Measurements from ENCODE around the gene TBC1D3B.
"Not testable (repeated sequence)": the region's sequence is repeated elsewhere in the genome, so short reads cannot be mapped to it uniquely, and the experiment has no call there.

The TBC1D3B gene

GRCh38 chr17:36127199-36127893 lies 49.1 kb downstream of the TBC1D3B start:
- H3K4me1 ChIP-seq (ENCODE audit: control insufficient read depth in 1 of 2, insufficient read depth in 1 of 2, low read depth in 1 of 2, low read length in 1 of 2): peaks cover 8 to 14% of the 10 kb centered on the region in 2 experiments
- H3K27me3 ChIP-seq: no peaks in the 10 kb centered on the region
- TF ChIP-seq CTCF (IDR thresholded peaks at IDR 0.05): no peak
- H3K27ac ChIP-seq: no peak overlapping the region
- peaks cover 10% of the 10 kb centered on the region for H3K9me3 ChIP-seq
- no peaks in the 10 kb centered on the region for H3K36me3 ChIP-seq
- H3K4me3 ChIP-seq (ENCODE audit: low read depth in 1 of 2, low read length in 1 of 2): no peak overlapping the region

GRCh38 chr17:36124879-36125824 lies 51.3 kb downstream of the TBC1D3B start:
- Histone ChIP-seq H3K9me3 (peaks cover 10% of the 10 kb centered on the region), H3K27me3 (no peaks in the 10 kb centered on the region), H3K4me1 (ENCODE audit: control insufficient read depth in 1 of 2, insufficient read depth in 1 of 2, low read depth in 1 of 2, low read length in 1 of 2) (no peaks in the 10 kb centered on the region), H3K36me3 (no peaks in the 10 kb centered on the region), H3K27ac (no peak overlapping the region), H3K4me3 (ENCODE audit: low read depth in 1 of 2, low read length in 1 of 2) (no peak overlapping the region)
- no peak for TF ChIP-seq CTCF (IDR thresholded peaks at IDR 0.05)

GRCh38 chr17:36123431-36123830 lies 53.0 kb downstream of the TBC1D3B start:
- no peak overlapping the region for H3K27ac ChIP-seq
- no peaks in the 10 kb centered on the region for H3K27me3 ChIP-seq
- no peaks in the 10 kb centered on the region for H3K36me3 ChIP-seq
- no peak overlapping the region for H3K4me3 ChIP-seq (ENCODE audit: low read depth in 1 of 2, low read length in 1 of 2)
- H3K9me3 ChIP-seq: peaks cover 10% of the 10 kb centered on the region
- H3K4me1 ChIP-seq (ENCODE audit: control insufficient read depth in 1 of 2, insufficient read depth in 1 of 2, low read depth in 1 of 2, low read length in 1 of 2): no peaks in the 10 kb centered on the region
- TF ChIP-seq CTCF (IDR thresholded peaks at IDR 0.05): no peak

DNA sequence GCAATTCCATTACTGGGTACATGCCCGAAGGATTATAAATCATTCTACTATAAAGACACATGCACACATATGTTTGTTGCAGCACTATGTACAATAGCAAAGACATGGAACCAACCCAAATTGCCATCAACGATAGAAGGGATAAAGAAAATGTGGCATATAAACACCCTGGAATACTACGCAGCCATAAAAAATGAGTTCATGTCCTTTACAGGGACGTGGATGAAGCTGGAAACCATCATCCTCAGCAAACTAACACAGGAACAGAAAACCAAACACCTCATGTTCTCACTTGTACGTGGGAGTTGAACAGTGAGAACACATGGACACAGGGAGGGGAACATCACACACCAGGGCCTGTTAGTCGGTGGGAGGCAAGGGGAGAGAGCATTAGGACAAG lies 55.3 kb downstream of the TBC1D3B start:
- H3K4me1 ChIP-seq (ENCODE audit: control insufficient read depth in 1 of 2, insufficient read depth in 1 of 2, low read depth in 1 of 2, low read length in 1 of 2); H3K27ac ChIP-seq; H3K27me3 ChIP-seq; H3K36me3 ChIP-seq; H3K4me3 ChIP-seq (ENCODE audit: low read depth in 1 of 2, low read length in 1 of 2); H3K9me3 ChIP-seq: not testable (repeated sequence)

DNA sequence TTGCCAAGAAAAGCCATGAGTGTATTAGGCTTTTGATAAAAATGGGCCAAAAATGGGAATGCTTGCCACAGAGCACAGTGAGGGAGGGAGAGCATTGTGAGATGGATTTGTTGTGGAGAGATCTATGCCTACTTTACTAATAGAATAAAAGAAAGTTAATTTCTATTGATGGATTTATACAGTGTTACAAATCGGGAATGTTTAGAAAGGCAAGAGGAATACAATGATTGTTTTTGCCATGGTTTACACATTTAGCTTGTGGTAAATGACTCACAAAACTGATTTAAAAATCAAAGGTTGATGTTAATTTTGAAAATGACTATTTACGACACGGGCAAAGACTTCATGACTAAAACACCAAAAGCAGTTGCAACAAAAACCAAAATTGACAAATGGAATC lies 56.2 kb downstream of the TBC1D3B start:
- no peak overlapping the region for H3K27ac ChIP-seq
- TF ChIP-seq CTCF (IDR thresholded peaks at IDR 0.05): no peak
- no peaks in the 10 kb centered on the region for H3K27me3 ChIP-seq
- no peaks in the 10 kb centered on the region for H3K4me1 ChIP-seq (ENCODE audit: control insufficient read depth in 1 of 2, insufficient read depth in 1 of 2, low read depth in 1 of 2, low read length in 1 of 2)
- no peak overlapping the region for H3K4me3 ChIP-seq (ENCODE audit: low read depth in 1 of 2, low read length in 1 of 2)
- no peaks in the 10 kb centered on the region for H3K36me3 ChIP-seq
- H3K9me3 ChIP-seq: peaks cover 5% of the 10 kb centered on the region
